ENCODE results near the gene PLAGL1.

PLAGL1 gene

GRCh38 chr6:143963158-143963919 is 44.7 kb downstream of the PLAGL1 start:
- DNase-seq = no peak

GRCh38 chr6:143961886-143962878 is 45.9 kb downstream of the PLAGL1 start:
- no peak for DNase-seq

GRCh38 chr6:143961066-143961465 is 47.0 kb downstream of the PLAGL1 start:
- no peak for DNase-seq

- DNase-seq = no peak
Observed at GRCh38 chr6:143959927-143960326, 48.1 kb downstream of the PLAGL1 start.

- no peak for DNase-seq
Observed at GRCh38 chr6:143958839-143959399, 49.1 kb downstream of the PLAGL1 start.

- DNase-seq = no peak
Observed at GRCh38 chr6:143957679-143958274, 50.3 kb downstream of the PLAGL1 start.

GRCh38 chr6:143955971-143956370 is 52.1 kb downstream of the PLAGL1 start:
- no peak for DNase-seq

- DNase-seq = no peak
Observed at GRCh38 chr6:143953922-143954321, 54.1 kb downstream of the PLAGL1 start.

- DNase-seq = no peak
Observed at GRCh38 chr6:143952947-143953701, 54.9 kb downstream of the PLAGL1 start.

GRCh38 chr6:143952060-143952778 is 55.8 kb downstream of the PLAGL1 start:
- no peak for DNase-seq

GRCh38 chr6:143950875-143951274 is 57.2 kb downstream of the PLAGL1 start:
- DNase-seq = no peak

GRCh38 chr6:143949962-143950361 is 58.1 kb downstream of the PLAGL1 start:
- DNase-seq = no peak

GRCh38 chr6:143949535-143949934 is 58.5 kb downstream of the PLAGL1 start:
- no peak for DNase-seq

- DNase-seq = no peak
Observed at GRCh38 chr6:143948208-143948607, 59.9 kb downstream of the PLAGL1 start.

GRCh38 chr6:143941852-143942627 is 66.0 kb downstream of the PLAGL1 start:
- no peak for DNase-seq

GRCh38 chr6:143940011-143940597 is 68.0 kb downstream of the PLAGL1 start:
- no peak for DNase-seq

- no peak for DNase-seq
Observed at GRCh38 chr6:143939364-143939763, 68.7 kb downstream of the PLAGL1 start.

GRCh38 chr6:143937668-143937970 is 70.4 kb downstream of the PLAGL1 start:
- no peak for DNase-seq

- no peak for DNase-seq
Observed at GRCh38 chr6:143936778-143937667, 71.0 kb downstream of the PLAGL1 start.

- DNase-seq = no peak
Observed at GRCh38 chr6:143936347-143936746, 71.7 kb downstream of the PLAGL1 start.

All from NCI-H510A treated with DMSO at 0.1 percent for 48 hours (cell line).